GM23338 (cell line): Measurements from ENCODE around the gene ARHGEF40.
A peak's percentile ranks its signal among the peaks of the same experiment; 100 is the strongest.

Source experiments
- CREB1 ChIP-seq: fragments of 250-450 bp; sonication (Bioruptor Pico); IDR thresholded peaks from 2 replicates; pipeline ENCODE4 v1.5.0; 2020; ENCODE audit warnings: low read depth, mild to moderate bottlenecking, moderate library complexity
- EZH2 ChIP-seq: fragments of 200-600 bp; sonication (generic); IDR thresholded peaks from one replicate; pipeline ENCODE4 v1.8.0; 2017; ENCODE audit warnings: antibody characterized with exemption, mild to moderate bottlenecking, low read depth; ENCODE audit not compliant: unreplicated experiment
- EZH2phosphoT487 ChIP-seq: fragments of 200-600 bp; sonication (generic); IDR thresholded peaks from one replicate; pipeline ENCODE4 v1.8.1; 2018; ENCODE audit warnings: antibody characterized with exemption; ENCODE audit not compliant: unreplicated experiment
- JUNB ChIP-seq: IDR thresholded peaks from one replicate; pipeline ENCODE4 v1.6.1; 2016; ENCODE audit warnings: antibody characterized with exemption; ENCODE audit not compliant: unreplicated experiment
- POLR2AphosphoS5 ChIP-seq: IDR thresholded peaks from 2 replicates; pipeline ENCODE4 v1.6.1; 2016; ENCODE audit warnings: antibody characterized with exemption, low read depth
- STAT1 ChIP-seq: IDR thresholded peaks from one replicate; pipeline ENCODE4 v1.6.1; 2016; ENCODE audit warnings: antibody characterized with exemption; ENCODE audit not compliant: unreplicated experiment
- ZNF331 ChIP-seq: fragments of 250-450 bp; sonication (Bioruptor Pico); IDR thresholded peaks from 2 replicates; pipeline ENCODE4 v1.5.0; 2020; ENCODE audit warnings: low read depth, mild to moderate bottlenecking, moderate library complexity
- ZNF462 ChIP-seq: fragments of 250-450 bp; sonication (Bioruptor Pico); IDR thresholded peaks from 2 replicates; pipeline ENCODE4 v1.5.0; 2020; ENCODE audit warnings: mild to moderate bottlenecking, moderate library complexity
- TF ChIP-seq, protein P1 (sequence below), 2 experiments: fragments of 200-600 bp in 1 of 2; sonication (generic) in 1 of 2; conservative IDR thresholded peaks; 2 replicates each; pipeline versions ENCODE4 v1.5.1 to v1.6.1; 2016 to 2017; ENCODE audit warnings: antibody characterized with exemption in 2 of 2, low read depth in 2 of 2, mild to moderate bottlenecking in 2 of 2, moderate library complexity in 1 of 2
- TF ChIP-seq, protein P2 (sequence below): IDR thresholded peaks from one replicate; pipeline ENCODE4 v1.6.1; 2018; ENCODE audit warnings: antibody characterized with exemption; ENCODE audit not compliant: unreplicated experiment

DNA sequence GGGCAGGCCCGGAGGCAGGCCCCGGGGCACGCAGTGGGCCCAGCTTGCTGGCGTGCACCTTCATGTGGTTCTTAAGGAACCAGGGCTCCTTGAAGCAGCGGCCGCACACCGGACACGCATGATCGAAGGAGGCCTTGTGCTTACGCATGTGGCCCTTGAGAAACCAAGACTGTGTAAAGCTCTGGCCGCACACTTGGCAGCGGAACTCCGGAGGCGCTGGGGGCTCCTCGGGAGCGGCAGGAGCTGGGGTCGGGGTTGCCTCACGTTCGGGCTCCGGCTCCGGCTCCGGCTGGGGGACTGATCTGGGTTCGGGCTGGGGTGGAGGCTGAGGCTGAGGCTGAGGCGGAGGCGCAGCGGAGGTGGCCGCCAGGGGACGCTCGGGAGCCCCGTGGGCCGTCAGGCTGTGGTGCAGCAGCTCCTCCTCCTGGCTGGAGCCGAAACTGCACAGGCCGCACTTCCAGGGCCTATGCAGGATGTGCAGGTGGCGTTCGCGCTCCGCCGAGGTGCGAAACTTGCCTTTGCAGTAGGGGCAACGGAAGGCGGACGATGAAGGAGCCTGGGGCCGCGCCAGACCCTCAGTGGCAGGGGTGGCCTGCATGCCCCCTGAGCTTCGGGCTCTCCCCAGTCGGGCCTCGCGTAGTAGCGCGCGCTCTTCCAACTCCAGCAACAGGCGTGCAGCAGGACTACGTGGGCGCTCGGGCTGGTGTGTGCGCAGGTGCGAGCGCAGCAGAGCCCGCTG, 22.3 kb downstream of the ARHGEF40 start:
- TF ChIP-seq, protein P1, sequence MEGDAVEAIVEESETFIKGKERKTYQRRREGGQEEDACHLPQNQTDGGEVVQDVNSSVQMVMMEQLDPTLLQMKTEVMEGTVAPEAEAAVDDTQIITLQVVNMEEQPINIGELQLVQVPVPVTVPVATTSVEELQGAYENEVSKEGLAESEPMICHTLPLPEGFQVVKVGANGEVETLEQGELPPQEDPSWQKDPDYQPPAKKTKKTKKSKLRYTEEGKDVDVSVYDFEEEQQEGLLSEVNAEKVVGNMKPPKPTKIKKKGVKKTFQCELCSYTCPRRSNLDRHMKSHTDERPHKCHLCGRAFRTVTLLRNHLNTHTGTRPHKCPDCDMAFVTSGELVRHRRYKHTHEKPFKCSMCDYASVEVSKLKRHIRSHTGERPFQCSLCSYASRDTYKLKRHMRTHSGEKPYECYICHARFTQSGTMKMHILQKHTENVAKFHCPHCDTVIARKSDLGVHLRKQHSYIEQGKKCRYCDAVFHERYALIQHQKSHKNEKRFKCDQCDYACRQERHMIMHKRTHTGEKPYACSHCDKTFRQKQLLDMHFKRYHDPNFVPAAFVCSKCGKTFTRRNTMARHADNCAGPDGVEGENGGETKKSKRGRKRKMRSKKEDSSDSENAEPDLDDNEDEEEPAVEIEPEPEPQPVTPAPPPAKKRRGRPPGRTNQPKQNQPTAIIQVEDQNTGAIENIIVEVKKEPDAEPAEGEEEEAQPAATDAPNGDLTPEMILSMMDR (conservative IDR thresholded peaks at IDR 0.05; ENCODE audit: low read depth in 2 of 2) = peak; percentile 87 to 100
- TF ChIP-seq CREB1 (CRISPR knock-in tag) (peak; percentile 68; the same call in 1 of the 2 replicates), STAT1 (no peak), EZH2phosphoT487 (no peak), JUNB (no peak), ZNF331 (CRISPR knock-in tag) (no peak), POLR2AphosphoS5 (peak; percentile 53; the same call in 1 of the 2 replicates), EZH2 (no peak), ZNF462 (no peak)
- TF ChIP-seq, protein P2, sequence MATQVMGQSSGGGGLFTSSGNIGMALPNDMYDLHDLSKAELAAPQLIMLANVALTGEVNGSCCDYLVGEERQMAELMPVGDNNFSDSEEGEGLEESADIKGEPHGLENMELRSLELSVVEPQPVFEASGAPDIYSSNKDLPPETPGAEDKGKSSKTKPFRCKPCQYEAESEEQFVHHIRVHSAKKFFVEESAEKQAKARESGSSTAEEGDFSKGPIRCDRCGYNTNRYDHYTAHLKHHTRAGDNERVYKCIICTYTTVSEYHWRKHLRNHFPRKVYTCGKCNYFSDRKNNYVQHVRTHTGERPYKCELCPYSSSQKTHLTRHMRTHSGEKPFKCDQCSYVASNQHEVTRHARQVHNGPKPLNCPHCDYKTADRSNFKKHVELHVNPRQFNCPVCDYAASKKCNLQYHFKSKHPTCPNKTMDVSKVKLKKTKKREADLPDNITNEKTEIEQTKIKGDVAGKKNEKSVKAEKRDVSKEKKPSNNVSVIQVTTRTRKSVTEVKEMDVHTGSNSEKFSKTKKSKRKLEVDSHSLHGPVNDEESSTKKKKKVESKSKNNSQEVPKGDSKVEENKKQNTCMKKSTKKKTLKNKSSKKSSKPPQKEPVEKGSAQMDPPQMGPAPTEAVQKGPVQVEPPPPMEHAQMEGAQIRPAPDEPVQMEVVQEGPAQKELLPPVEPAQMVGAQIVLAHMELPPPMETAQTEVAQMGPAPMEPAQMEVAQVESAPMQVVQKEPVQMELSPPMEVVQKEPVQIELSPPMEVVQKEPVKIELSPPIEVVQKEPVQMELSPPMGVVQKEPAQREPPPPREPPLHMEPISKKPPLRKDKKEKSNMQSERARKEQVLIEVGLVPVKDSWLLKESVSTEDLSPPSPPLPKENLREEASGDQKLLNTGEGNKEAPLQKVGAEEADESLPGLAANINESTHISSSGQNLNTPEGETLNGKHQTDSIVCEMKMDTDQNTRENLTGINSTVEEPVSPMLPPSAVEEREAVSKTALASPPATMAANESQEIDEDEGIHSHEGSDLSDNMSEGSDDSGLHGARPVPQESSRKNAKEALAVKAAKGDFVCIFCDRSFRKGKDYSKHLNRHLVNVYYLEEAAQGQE = no peak
